ENCODE data around the gene VWA3B.
A peak's percentile ranks its signal among the peaks of the same experiment; 100 is the strongest.
"Not testable (repeated sequence)": the region's sequence is repeated elsewhere in the genome, so short reads cannot be mapped to it uniquely, and the experiment has no call there.

The VWA3B gene, protein sequence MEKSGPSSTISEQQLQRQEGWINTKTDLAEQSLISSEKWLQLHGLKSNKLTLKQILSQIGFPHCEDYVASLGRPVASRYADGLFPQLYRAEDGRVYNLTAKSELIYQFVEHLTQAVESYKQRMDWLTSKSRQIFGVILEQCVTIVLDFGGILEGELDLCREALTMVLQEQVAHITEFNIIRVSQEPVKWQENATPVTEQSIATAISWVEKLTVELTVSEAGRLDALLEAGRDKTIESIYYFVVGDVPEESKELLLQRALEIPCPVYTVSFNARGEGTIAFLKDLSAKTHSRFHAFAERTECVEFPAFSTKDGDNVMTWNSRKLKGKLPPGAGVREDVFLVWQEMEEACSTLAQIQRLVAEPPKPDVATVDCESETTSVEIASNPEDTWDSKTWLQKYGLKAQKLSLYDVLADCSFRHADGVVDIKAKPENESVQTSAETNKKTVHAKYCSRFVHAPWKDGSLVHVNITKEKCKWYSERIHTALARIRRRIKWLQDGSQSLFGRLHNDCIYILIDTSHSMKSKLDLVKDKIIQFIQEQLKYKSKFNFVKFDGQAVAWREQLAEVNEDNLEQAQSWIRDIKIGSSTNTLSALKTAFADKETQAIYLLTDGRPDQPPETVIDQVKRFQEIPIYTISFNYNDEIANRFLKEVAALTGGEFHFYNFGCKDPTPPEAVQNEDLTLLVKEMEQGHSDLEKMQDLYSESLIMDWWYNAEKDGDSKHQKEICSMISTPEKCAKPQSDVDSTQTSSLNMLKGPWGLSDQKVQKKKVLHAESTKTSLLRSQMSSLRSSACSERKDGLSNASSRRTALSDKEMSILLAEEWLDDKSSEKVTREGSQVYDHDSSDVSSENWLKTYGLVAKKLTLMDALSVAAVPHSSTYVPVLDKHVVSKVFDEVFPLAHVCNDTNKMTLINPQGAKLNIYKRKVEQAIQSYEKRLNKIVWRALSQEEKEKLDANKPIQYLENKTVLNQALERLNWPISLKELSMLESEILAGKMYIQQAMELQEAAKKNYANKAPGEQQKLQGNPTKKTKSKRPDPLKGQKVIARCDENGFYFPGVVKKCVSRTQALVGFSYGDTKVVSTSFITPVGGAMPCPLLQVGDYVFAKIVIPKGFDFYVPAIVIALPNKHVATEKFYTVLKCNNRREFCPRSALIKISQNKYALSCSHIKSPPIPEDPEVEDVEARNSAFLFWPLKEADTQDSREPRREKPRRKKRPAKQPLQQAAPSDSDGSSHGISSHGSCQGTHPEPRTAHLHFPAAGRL (N-terminal part only)

DNA sequence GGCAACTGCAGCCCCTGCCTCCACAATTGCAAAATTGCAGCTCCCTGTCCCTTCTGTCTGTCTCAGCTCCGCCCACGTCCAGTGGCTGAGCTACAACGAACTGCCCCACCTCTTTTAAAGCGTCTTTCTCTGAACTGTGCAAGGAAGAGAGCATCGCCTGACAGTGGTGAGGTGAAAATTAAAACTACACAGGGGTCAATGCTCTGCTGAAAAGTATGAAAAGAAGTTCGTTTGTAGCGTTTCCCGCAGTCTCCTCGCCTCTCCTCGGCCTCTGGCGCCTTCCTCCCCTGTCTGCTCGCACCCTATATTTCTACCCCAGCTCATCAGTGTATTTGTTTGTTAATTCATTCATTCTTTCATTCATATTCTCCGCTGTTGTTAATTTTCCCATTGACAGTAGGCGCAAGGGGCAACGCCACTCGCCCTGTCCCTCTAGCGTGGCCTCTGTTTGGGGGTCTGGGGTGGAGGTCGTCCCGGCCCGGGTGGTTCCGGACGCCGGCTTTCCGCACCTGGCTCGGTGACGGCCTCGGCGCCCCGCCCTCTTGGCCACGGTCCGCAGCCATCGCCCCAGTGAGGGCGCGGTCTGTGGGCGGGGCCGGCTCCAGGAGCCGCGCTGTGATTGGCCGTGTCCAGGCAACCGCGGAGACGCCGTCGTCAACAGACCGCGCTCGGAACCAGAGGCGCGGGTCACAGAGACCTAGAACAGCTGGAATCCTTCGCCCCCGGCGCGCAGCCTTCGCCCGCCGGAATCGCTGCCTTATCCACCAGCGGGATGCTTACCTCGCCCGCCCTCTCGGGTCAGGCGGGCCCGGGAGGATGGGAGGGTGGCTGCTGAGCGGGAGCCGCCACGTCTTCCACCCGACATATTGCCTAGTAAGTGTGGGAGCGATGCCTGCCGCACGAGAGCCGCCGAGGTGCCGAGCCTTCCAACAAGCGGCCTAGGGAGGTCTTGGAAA is at the start of gene VWA3B:
TSS of gene VWA3B (plus strand) at position 677 of the 956 bp plus-strand sequence. CDS start 5,926 bp downstream, outside the sequence.
- DNase-seq, result peak; percentile 77

DNA sequence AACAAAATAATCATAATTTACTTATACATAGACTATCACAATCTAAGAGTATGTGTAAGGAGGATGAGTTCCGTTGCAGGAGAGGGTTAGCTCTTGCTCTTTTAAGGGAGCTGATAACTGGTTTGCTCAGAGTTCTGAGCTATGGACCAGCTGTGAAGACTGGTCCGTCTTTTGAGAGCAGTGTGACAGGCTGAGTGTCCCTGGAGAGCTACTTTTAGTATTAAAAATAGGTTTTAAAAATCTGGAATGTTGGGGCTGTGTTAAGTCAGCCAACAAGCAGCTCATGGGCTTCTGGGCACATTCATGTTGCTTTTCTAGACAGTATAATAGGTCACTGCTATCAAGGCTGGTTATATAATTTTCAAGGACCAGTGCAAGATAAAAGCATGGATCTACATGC is 49.8 kb upstream of the VWA3B start:
- no peak for DNase-seq

- no peak for DNase-seq
These were observed 49.2 kb upstream of the VWA3B start for GRCh38 chr2:98037666-98038336.

DNA sequence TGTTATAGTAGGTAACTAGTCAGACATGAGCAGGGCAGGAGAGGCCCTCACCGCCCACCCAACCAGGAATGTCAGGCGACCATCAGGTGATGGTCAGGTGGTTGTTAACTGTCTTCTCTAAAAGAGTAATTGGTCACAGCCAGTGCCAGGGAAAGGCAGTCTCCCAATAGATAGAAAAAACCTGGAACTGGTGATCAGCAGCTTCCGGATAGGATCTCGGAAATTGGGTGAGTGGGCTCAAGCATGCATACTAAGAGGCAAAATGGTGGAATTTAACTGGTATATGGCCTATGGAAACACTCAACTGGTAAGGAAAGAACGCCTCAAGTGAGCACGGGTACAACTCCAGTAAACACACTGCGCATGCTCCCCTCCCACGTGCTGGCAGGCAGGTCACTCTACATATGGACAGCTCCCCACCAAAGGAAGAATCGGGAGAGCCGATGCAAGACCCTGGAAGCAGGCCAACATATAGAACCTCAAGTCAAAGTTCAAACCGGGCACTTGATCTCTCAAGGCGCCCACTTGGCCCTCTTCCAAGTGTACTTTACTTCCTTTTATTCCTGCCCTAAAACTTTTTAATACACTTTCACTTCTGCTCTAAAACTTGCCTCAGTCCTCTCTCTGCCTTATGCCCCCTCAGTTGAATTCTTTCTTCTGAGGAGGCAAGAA is 47.7 kb upstream of the VWA3B start:
- no peak for DNase-seq

DNA sequence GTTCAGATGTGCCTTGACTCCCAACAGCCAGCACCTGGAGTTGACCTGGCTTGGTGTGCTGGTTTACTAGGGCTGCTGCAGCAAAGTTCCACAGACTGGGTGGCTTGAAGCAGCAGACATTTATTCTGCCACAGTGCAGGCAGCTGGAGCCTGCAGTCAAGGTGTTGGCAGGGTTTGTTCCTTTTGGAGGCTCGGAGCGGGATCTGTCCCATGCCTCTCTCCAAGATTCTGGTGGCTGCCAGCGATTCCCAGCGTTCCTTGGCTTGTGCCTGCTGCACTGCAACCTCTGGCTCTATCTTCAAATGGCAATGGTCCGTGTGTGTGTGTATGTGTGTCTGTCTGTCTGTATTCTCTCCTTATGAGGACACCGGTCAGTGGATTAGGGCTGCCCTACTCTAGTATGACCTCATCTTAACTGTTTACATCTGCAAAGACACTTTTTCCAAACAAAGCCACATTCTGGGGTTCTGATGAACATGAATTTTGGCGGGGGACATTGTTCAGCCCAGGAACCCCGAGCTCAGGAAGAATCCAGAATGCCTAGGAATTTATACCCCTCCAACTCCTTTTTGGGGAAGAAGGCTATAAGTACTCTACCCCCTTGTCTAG is 46.5 kb upstream of the VWA3B start:
- DNase-seq, result no peak

GRCh38 chr2:98043101-98043500 is 43.9 kb upstream of the VWA3B start:
- DNase-seq, result no peak

GRCh38 chr2:98044730-98045129 is 42.2 kb upstream of the VWA3B start:
- DNase-seq, result not testable (repeated sequence)

- no peak for DNase-seq
These were observed 36.9 kb upstream of the VWA3B start for GRCh38 chr2:98050070-98050469.

GRCh38 chr2:98058191-98058975 is 28.6 kb upstream of the VWA3B start:
- no peak for DNase-seq

- DNase-seq, result no peak
These were observed 26.7 kb upstream of the VWA3B start for GRCh38 chr2:98060277-98060676.

GRCh38 chr2:98063291-98063854 is 23.6 kb upstream of the VWA3B start:
- no peak for DNase-seq

- DNase-seq, result no peak
These were observed 21.2 kb upstream of the VWA3B start for GRCh38 chr2:98065808-98066207.

GRCh38 chr2:98067160-98067559 is 19.8 kb upstream of the VWA3B start:
- DNase-seq, result no peak

- DNase-seq, result no peak
These were observed 16.9 kb upstream of the VWA3B start for GRCh38 chr2:98070081-98070480.

DNA sequence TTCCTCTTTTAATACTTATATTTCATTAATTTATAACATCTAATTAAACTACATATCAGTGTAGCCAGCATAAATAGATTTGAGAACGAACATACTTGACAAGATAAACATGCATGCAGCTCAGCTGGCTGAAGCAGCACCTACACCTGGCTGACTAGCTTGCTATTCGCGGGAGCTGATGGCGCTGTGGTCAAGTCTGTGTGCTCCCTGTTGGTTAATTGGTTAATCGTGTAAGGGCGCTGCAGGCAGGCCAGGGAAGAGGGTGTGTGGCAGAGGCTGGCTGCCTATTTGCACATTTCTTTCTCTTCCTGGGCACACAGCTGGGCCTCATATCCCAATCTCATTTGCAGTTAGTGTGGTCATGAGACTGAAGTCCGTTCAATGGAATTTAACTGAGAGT is 14.5 kb upstream of the VWA3B start:
- no peak for DNase-seq

- no peak for DNase-seq
These were observed 8.3 kb upstream of the VWA3B start for GRCh38 chr2:98078701-98079100.

DNA sequence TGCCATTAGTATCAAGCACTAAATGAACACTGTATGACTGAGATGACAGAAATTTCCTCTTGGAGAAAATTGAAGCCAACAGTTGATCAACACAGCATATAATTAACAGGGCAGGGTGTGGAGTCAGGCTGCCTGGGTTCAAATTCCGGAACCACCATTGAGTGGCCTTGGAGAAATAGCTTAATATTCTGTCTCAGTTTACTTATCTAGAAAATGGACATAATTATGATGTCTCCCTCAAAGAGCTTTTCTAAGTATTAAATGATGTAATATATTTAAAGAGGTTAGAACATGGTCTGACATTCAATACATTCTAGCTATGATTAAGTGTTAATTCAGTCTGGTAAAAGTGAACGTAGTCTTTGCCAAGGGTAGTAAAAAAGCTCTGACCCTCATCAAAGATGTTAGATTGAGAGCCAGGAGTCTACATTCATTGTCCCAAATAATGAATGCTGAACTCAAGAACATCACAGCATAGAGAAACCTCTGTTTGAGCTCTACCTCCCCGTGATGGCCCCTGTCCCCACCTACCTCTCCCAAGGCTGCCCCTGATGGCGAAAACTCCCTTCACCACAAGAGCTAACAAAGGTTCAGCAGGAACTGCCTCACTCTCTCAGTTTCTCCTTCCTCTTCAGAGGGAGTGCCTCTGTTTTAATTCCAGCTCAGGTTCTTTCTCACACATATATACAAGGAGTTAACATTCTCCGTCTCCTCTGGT is 2.7 kb upstream of the VWA3B start:
- DNase-seq, result no peak

- DNase-seq, result no peak
These were observed 2.1 kb upstream of the VWA3B start for GRCh38 chr2:98084869-98085238.
